OCI-LY7 (cell line): ENCODE data around the gene NSMCE1.

ENCODE experiments used
- CTCF ChIP-seq: fragments of 200-600 bp; sonication (generic); conservative IDR thresholded peaks from 2 replicates; pipeline ENCODE4 v1.5.1; 2014; ENCODE audit warnings: mild to moderate bottlenecking, antibody characterized with exemption, low read length, moderate library complexity, mixed read lengths
- EZH2phosphoT487 ChIP-seq: fragments of 200-600 bp; sonication (generic); IDR thresholded peaks from 2 replicates; pipeline ENCODE4 v1.6.1; 2018; ENCODE audit warnings: low read depth, borderline replicate concordance, mild to moderate bottlenecking, mixed run types, antibody characterized with exemption, low read length, moderate library complexity, mixed read lengths

- TF ChIP-seq CTCF (peak; percentile 44; the same call in 1 of the 2 replicates), EZH2phosphoT487 (no peak)
Measured at GRCh38 chr16:27223226-27223610, 45.4 kb downstream of the NSMCE1 start.
